Measurements from ENCODE around the gene PKN1. TPM values are rescaled to one million over a fixed set of nuclear protein-coding genes. Genes with fewer than 3 reads are reported as not detected.

The PKN1 gene
- total RNA-seq, 3 donors from 2014 or later (not counting 1 experiment from before 2014, with no cell fraction given): 323 to 351 (median 350) TPM

GRCh38 chr19:14514215-14514863, 81.2 kb downstream of the PKN1 start:
- intact Hi-C loops (cut with micrococcal nuclease): no loop called here
- H3K4me3 Mint-ChIP-seq: peak overlapping the region; percentile 95
- H3K27me3 Mint-ChIP-seq (ENCODE audit: low read depth in 2 of 2): no peaks in the 10 kb centered on the region
- Histone ChIP-seq H3K36me3 (ENCODE audit: control insufficient read depth, insufficient read depth, low read length) (peaks cover 34% of the 10 kb centered on the region), H3K4me1 (ENCODE audit: control insufficient read depth, insufficient read depth, low read length) (peaks cover 30% of the 10 kb centered on the region), H3K9me3 (ENCODE audit: control insufficient read depth, insufficient read depth, low read length) (no peaks in the 10 kb centered on the region), H3K4me3 (ENCODE audit: low read length) (no peak overlapping the region), H3K27me3 (ENCODE audit: control insufficient read depth, insufficient read depth, low read length) (no peaks in the 10 kb centered on the region), H3K27ac (ENCODE audit: low read length) (no peak overlapping the region)
- ATAC-seq: no peak
- peaks cover 25 to 38% of the 10 kb centered on the region in 2 donors for H3K4me1 Mint-ChIP-seq
- H3K36me3 Mint-ChIP-seq: peaks cover 8% of the 10 kb centered on the region
- H3K9me3 Mint-ChIP-seq: no peaks in the 10 kb centered on the region
- DNase-seq: no peak
- TF ChIP-seq CTCF (IDR thresholded peaks at IDR 0.05): no peak
- peak overlapping the region; percentile 71 to 91 for H3K27ac Mint-ChIP-seq
- 84% methylated on average over 8 of the region's 8 CpGs for WGBS (ENCODE audit: insufficient coverage)

- no peaks in the 10 kb centered on the region for H3K9me3 ChIP-seq (ENCODE audit: control insufficient read depth, insufficient read depth, low read length)
- H3K4me1 ChIP-seq (ENCODE audit: control insufficient read depth, insufficient read depth, low read length): peaks cover 39% of the 10 kb centered on the region
- Mint-ChIP-seq H3K4me1 (peaks cover 30 to 44% of the 10 kb centered on the region in 2 donors), H3K27me3 (ENCODE audit: low read depth in 2 of 2) (no peaks in the 10 kb centered on the region), H3K36me3 (peaks cover 8% of the 10 kb centered on the region), H3K9me3 (no peaks in the 10 kb centered on the region), H3K27ac (peak overlapping the region; percentile 91 to 96), H3K4me3 (peak overlapping the region; percentile 95)
- H3K27ac ChIP-seq (ENCODE audit: low read length): no peak overlapping the region
- H3K36me3 ChIP-seq (ENCODE audit: control insufficient read depth, insufficient read depth, low read length): peaks cover 34% of the 10 kb centered on the region
- ATAC-seq (no peak), DNase-seq (no peak)
- no peak for TF ChIP-seq CTCF (IDR thresholded peaks at IDR 0.05)
- 89% methylated on average over 8 of the region's 8 CpGs for WGBS (ENCODE audit: insufficient coverage)
- intact Hi-C loops (cut with micrococcal nuclease): loop anchor here (5.0 kb wide), 1 partner anchor 98 kb away; the partner anchor contains the start of gene DDX39A
- H3K27me3 ChIP-seq (ENCODE audit: control insufficient read depth, insufficient read depth, low read length): no peaks in the 10 kb centered on the region
- H3K4me3 ChIP-seq (ENCODE audit: low read length): no peak overlapping the region
Observed at GRCh38 chr19:14515501-14516047, 82.5 kb downstream of the PKN1 start.

GRCh38 chr19:14516048-14516534, 83.0 kb downstream of the PKN1 start:
- intact Hi-C loops (cut with micrococcal nuclease): loop anchor here (5.0 kb wide), 1 partner anchor 99 kb away; the partner anchor contains the start of gene DDX39A
- Histone ChIP-seq H3K27me3 (ENCODE audit: control insufficient read depth, insufficient read depth, low read length) (no peaks in the 10 kb centered on the region), H3K36me3 (ENCODE audit: control insufficient read depth, insufficient read depth, low read length) (peaks cover 34% of the 10 kb centered on the region), H3K4me3 (ENCODE audit: low read length) (no peak overlapping the region), H3K4me1 (ENCODE audit: control insufficient read depth, insufficient read depth, low read length) (peaks cover 44% of the 10 kb centered on the region), H3K9me3 (ENCODE audit: control insufficient read depth, insufficient read depth, low read length) (no peaks in the 10 kb centered on the region), H3K27ac (ENCODE audit: low read length) (no peak overlapping the region)
- Mint-ChIP-seq H3K36me3 (peaks cover 8% of the 10 kb centered on the region), H3K27me3 (ENCODE audit: low read depth in 2 of 2) (no peaks in the 10 kb centered on the region), H3K4me1 (peaks cover 30 to 44% of the 10 kb centered on the region in 2 donors), H3K27ac (peak overlapping the region; percentile 91 to 96), H3K4me3 (peak overlapping the region; percentile 95), H3K9me3 (no peaks in the 10 kb centered on the region)
- 84% methylated on average over 15 of the region's 15 CpGs for WGBS (ENCODE audit: insufficient coverage)
- no peak for TF ChIP-seq CTCF (IDR thresholded peaks at IDR 0.05)
- ATAC-seq: no peak
- peak in 1 of 2 donors; percentile 29 for DNase-seq
